Measurements from ENCODE around the gene NFKB2.

- no peak for TF ChIP-seq EZH2phosphoT487 (IDR thresholded peaks at IDR 0.05; ENCODE audit: insufficient read depth, low read depth)
- TF ChIP-seq EZH2 (IDR thresholded peaks at IDR 0.05; ENCODE audit: insufficient read depth, poor library complexity, severe bottlenecking), result no peak
Measured at GRCh38 chr10:102394801-102395399, 605 bp upstream of the NFKB2 start.
